GM12878 (cell line): ENCODE results near the gene OR2T35. TPM values are rescaled to one million over a fixed set of nuclear protein-coding genes. Genes with fewer than 3 reads are reported as not detected.

Experiments used
- ATAC-seq: fragments of 200-7000 bp; cut with Tn5 transposase; 3 replicates; pipeline ENCODE4 v1.9.1; 2020; ENCODE audit warnings: mild to moderate bottlenecking, moderate library complexity
- BruUV-seq: library from RNA; stranded (reverse); fragments of 400-500 nt; replicated peaks from 2 replicates; lab custom pipeline; 2021; lab: Mats Ljungman, UMichigan
- CTCF ChIA-PET: fragments of 300-600 bp; sonication (Branson Sonifier 250); formaldehyde crosslinking; extraction: SDS; loops from one replicate; lab custom pipeline; 2021; ENCODE audit warnings: inconsistent platforms; lab: Yijun Ruan, JAX
- POLR2A ChIA-PET: fragments of 350-600 bp; formaldehyde crosslinking; extraction: SDS; loops from one replicate; lab custom pipeline; 2021; ENCODE audit warnings: inconsistent platforms; lab: Charles Lee
- RAD21 ChIA-PET: fragments of 300-600 bp; sonication (Branson Sonifier 250); formaldehyde crosslinking; loops from one replicate; lab custom pipeline; 2023; ENCODE audit warnings: antibody characterized with exemption; ENCODE audit not compliant: unreplicated experiment; lab: Charles Lee
- SMC1A ChIA-PET: fragments of 300-600 bp; sonication (Branson Sonifier 250); formaldehyde crosslinking; loops from one replicate; lab custom pipeline; 2023; ENCODE audit not compliant: unreplicated experiment, uncharacterized antibody; lab: Charles Lee
- DNase-seq: peaks from one replicate; pipeline ENCODE4 v3.0.0-alpha.2; 2011; ENCODE audit warnings: low read depth, low spot score
- FAIRE-seq: peaks from 3 replicates; lab custom pipeline; 2011; peaks lifted over from hg19 to GRCh38; lab: Jason Lieb, UNC
- H2AFZ ChIP-seq: 2 replicates; pipeline ENCODE4 v1.6.0; 2011; ENCODE audit warnings: low read depth, low read length, control low read depth; ENCODE audit not compliant: control insufficient read depth
- H3K27ac ChIP-seq: 2 replicates; pipeline ENCODE4 v1.5.1; 2011; ENCODE audit warnings: control low read depth; ENCODE audit not compliant: control insufficient read depth, insufficient read depth
- H3K27me3 ChIP-seq, 2 experiments: replicated peaks in 1 of 2; 2 replicates each; pipeline versions ENCODE4 v1.6.0 to v1.6.1; 2011; ENCODE audit warnings: low read length in 1 of 2; ENCODE audit not compliant: control insufficient read depth in 2 of 2, insufficient read depth in 2 of 2
- H3K36me3 ChIP-seq, 2 experiments: 2 replicates each; pipeline ENCODE4 v1.5.1; 2011; ENCODE audit warnings: low read length in 1 of 2; ENCODE audit not compliant: control insufficient read depth in 2 of 2, insufficient read depth in 2 of 2
- H3K4me1 ChIP-seq: 2 replicates; pipeline ENCODE4 v1.6.1; 2011; ENCODE audit warnings: mild to moderate bottlenecking, low read length, moderate library complexity, mixed read lengths; ENCODE audit not compliant: control insufficient read depth, insufficient read depth
- H3K4me2 ChIP-seq: 2 replicates; pipeline ENCODE4 v1.6.0; 2011; ENCODE audit warnings: control low read depth; ENCODE audit not compliant: control insufficient read depth, insufficient read depth
- H3K4me3 ChIP-seq: fragments of 200-600 bp; sonication (generic); 2 replicates; pipeline ENCODE4 v1.5.1; 2016
- H3K79me2 ChIP-seq: 2 replicates; pipeline ENCODE4 v1.6.0; 2011; ENCODE audit warnings: low read length; ENCODE audit not compliant: control insufficient read depth, insufficient read depth
- H3K9ac ChIP-seq: 2 replicates; pipeline ENCODE4 v1.8.0; 2011; ENCODE audit warnings: low read length, control low read depth, mixed read lengths; ENCODE audit not compliant: control insufficient read depth, insufficient read depth
- H3K9me3 ChIP-seq: replicated peaks from 3 replicates; pipeline ENCODE4 v1.5.1; 2011; ENCODE audit warnings: mild to moderate bottlenecking, low read length; ENCODE audit not compliant: control insufficient read depth, insufficient read depth
- H4K20me1 ChIP-seq: 2 replicates; pipeline ENCODE4 v1.6.0; 2011; ENCODE audit not compliant: control insufficient read depth, insufficient read depth
- EGR1 ChIP-seq, 2 experiments: IDR thresholded peaks; 1 replicate in 1 of 2; 2 replicates in 1 of 2; pipeline ENCODE4 v1.6.1; 2011 to 2012; ENCODE audit warnings: low read depth in 2 of 2, low read length in 2 of 2, borderline replicate concordance in 1 of 2, mild to moderate bottlenecking in 1 of 2, moderate library complexity in 1 of 2
- HDGF ChIP-seq: fragments of 450-650 bp; IDR thresholded peaks from 2 replicates; pipeline ENCODE4 v1.6.1; 2016; ENCODE audit warnings: antibody characterized with exemption
- MEF2A ChIP-seq: IDR thresholded peaks from 2 replicates; pipeline ENCODE4 v1.6.1; 2011; ENCODE audit warnings: low read depth, mild to moderate bottlenecking, low read length, moderate library complexity; ENCODE audit not compliant: insufficient read depth
- MYC ChIP-seq: IDR thresholded peaks from 2 replicates; pipeline ENCODE4 v1.6.1; 2011; ENCODE audit warnings: mild to moderate bottlenecking, low read length, moderate library complexity, inconsistent platforms; ENCODE audit not compliant: insufficient read depth, insufficient replicate concordance, insufficient read length, severe bottlenecking
- NR2C1 ChIP-seq: fragments of 450-650 bp; IDR thresholded peaks from 2 replicates; pipeline ENCODE4 v1.6.1; 2017; ENCODE audit warnings: antibody characterized with exemption, mild to moderate bottlenecking, moderate library complexity
- NRF1 ChIP-seq: conservative IDR thresholded peaks from 2 replicates; pipeline ENCODE4 v1.6.1; 2011; ENCODE audit warnings: mild to moderate bottlenecking, low read depth, low read length, improper control_type of control experiment
- POLR2A ChIP-seq: IDR thresholded peaks from 2 replicates; pipeline ENCODE4 v1.6.1; 2011; ENCODE audit warnings: low read depth, mild to moderate bottlenecking, low read length
- POLR2AphosphoS2 ChIP-seq: IDR thresholded peaks from 2 replicates; pipeline ENCODE4 v1.6.1; 2011; ENCODE audit warnings: low read depth, mild to moderate bottlenecking, low read length, improper control_type of control experiment, moderate library complexity
- RBBP5 ChIP-seq: fragments of 200-600 bp; sonication (generic); conservative IDR thresholded peaks from 2 replicates; pipeline ENCODE4 v1.6.1; 2016
- ZSCAN29 ChIP-seq: fragments of 450-650 bp; IDR thresholded peaks from 2 replicates; pipeline ENCODE4 v1.6.1; 2017; ENCODE audit warnings: mild to moderate bottlenecking, moderate library complexity
- WGBS: methylation state at CpG from one replicate; pipeline ENCODE4 v1.1.6; 2016; ENCODE audit warnings: low lambda C conversion rate; ENCODE audit not compliant: insufficient replicate concordance, insufficient coverage; ENCODE audit errors: missing lambda C conversion rate; 5-methylcytosine and 5-hydroxymethylcytosine counted together
- in situ Hi-C: fragments of 300-500 bp; cut with MboI; formaldehyde crosslinking; loops from 9 replicates; pipeline ENCODE4 v1.14.3; 2018; ENCODE audit warnings: mixed read lengths
- intact Hi-C: fragments of 100-400 bp; cut with micrococcal nuclease; formaldehyde crosslinking; loops from one replicate; pipeline ENCODE4 v1.14.2; 2022; ENCODE audit not compliant: unreplicated experiment
- polyA plus RNA-seq, 11 experiments: library from polyadenylated mRNA; depleted of rRNA in 4 of 11; unstranded in 6 of 11; stranded (reverse) in 5 of 11; fragments of >200 nt; fragmentation: Nextera tagmentation in 4 of 11; fragmentation: Illumina TruSeq in 1 of 11; extraction: Ambion mirVana in 4 of 11; extraction: Trizol in 1 of 11; gene quantifications; 1 replicate in 1 of 11; 2 replicates in 10 of 11; pipeline versions ENCODE4 v1.2.1 to v1.2.3, GENCODE V29; 2011 to 2016; ENCODE audit warnings: inconsistent platforms in 2 of 11, missing spikeins in 2 of 11, low read depth in 1 of 11
- total RNA-seq, 4 experiments: library from RNA; depleted of rRNA in 3 of 4; stranded (reverse); fragments of >200 nt in 3 of 4; fragmentation: Illumina TruSeq in 1 of 4; extraction: Trizol in 1 of 4; gene quantifications; 2 replicates each; pipeline versions ENCODE4 v1.2.1 to v1.2.3, GENCODE V29; 2013 to 2021
- TF ChIP-seq, protein P1 (sequence below): IDR thresholded peaks from 2 replicates; pipeline ENCODE4 v1.6.1; 2012; ENCODE audit warnings: mild to moderate bottlenecking, low read depth, low read length
- TF ChIP-seq, protein P2 (sequence below): fragments of 450-650 bp; formaldehyde crosslinking; IDR thresholded peaks from 2 replicates; pipeline ENCODE4 v1.4.0; 2020; ENCODE audit warnings: mild to moderate bottlenecking, moderate library complexity
- TF ChIP-seq, protein P3 (sequence below): fragments of 450-650 bp; IDR thresholded peaks from 2 replicates; pipeline ENCODE4 v1.6.1; 2014; ENCODE audit warnings: mild to moderate bottlenecking
- TF ChIP-seq, protein P4 (sequence below): fragments of 150-350 bp; IDR thresholded peaks from 2 replicates; pipeline ENCODE4 v1.6.1; 2014; ENCODE audit warnings: mild to moderate bottlenecking, low read depth, low read length

Gene OR2T35
- total and polyA plus RNA-seq, 10 of the 15 experiments (the other 5 are each of a cell fraction or from before 2014, with no cell fraction given), result 0.03 to 0.89 (median 0.38) TPM; not detected in 2

DNA sequence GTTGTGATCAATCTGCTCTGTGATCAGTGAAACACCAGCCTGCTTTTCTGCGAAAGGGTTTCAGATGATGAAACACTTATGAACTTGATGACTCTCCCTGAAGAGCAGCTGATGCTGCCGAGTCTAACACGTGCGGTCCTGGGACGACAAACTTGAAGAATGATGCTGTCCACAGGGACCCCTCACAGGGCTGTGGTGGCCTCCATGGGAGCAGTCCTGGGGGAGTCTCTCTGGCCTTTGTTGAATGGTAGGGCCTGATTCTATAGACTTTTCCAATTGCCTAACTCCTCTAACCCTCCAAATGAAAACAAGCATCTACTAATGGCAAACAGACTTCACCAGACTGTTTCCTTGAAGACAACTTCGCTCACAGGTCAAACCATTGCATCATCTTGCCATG lies 47.5 kb downstream of the OR2T35 start, which contains the start of gene OR2T10:
Gene OR2T10 (minus strand): TSS at position 112 of the 400 bp plus-strand sequence. CDS start 3,932 bp downstream, outside the sequence.
- CTCF ChIA-PET, result no interaction called here
- ATAC-seq, result no peak
- intact Hi-C loops (no loop called here), in situ Hi-C loops (no loop called here)
- Histone ChIP-seq H3K79me2 (no peaks in the 10 kb centered on the region), H3K9ac (no peak within 1 kb of the TSS), H3K27ac (no peak within 1 kb of the TSS), H2AFZ (no peak within 1 kb of the TSS), H3K4me1 (no peaks in the 10 kb centered on the region), H3K4me2 (no peak within 1 kb of the TSS), H3K9me3 (no peaks in the 10 kb centered on the region), H3K36me3 (no peaks in the 10 kb centered on the region), H4K20me1 (no peaks in the 10 kb centered on the region), H3K27me3 (no peaks in the 10 kb centered on the region), H3K4me3 (no peak within 1 kb of the TSS)
- DNase-seq, result no peak
- POLR2A ChIA-PET, result no interaction called here
- SMC1A ChIA-PET, result no interaction called here
- WGBS, result no CpG with 5 or more reads among the region's 6 CpGs
- no TSS peak for BruUV-seq
- FAIRE-seq, result no peak
- RAD21 ChIA-PET, result no interaction called here
- no peak for TF ChIP-seq HDGF
- TF ChIP-seq ZSCAN29, result no peak
- TF ChIP-seq, protein P1, sequence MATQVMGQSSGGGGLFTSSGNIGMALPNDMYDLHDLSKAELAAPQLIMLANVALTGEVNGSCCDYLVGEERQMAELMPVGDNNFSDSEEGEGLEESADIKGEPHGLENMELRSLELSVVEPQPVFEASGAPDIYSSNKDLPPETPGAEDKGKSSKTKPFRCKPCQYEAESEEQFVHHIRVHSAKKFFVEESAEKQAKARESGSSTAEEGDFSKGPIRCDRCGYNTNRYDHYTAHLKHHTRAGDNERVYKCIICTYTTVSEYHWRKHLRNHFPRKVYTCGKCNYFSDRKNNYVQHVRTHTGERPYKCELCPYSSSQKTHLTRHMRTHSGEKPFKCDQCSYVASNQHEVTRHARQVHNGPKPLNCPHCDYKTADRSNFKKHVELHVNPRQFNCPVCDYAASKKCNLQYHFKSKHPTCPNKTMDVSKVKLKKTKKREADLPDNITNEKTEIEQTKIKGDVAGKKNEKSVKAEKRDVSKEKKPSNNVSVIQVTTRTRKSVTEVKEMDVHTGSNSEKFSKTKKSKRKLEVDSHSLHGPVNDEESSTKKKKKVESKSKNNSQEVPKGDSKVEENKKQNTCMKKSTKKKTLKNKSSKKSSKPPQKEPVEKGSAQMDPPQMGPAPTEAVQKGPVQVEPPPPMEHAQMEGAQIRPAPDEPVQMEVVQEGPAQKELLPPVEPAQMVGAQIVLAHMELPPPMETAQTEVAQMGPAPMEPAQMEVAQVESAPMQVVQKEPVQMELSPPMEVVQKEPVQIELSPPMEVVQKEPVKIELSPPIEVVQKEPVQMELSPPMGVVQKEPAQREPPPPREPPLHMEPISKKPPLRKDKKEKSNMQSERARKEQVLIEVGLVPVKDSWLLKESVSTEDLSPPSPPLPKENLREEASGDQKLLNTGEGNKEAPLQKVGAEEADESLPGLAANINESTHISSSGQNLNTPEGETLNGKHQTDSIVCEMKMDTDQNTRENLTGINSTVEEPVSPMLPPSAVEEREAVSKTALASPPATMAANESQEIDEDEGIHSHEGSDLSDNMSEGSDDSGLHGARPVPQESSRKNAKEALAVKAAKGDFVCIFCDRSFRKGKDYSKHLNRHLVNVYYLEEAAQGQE, result no peak
- TF ChIP-seq, protein P2, sequence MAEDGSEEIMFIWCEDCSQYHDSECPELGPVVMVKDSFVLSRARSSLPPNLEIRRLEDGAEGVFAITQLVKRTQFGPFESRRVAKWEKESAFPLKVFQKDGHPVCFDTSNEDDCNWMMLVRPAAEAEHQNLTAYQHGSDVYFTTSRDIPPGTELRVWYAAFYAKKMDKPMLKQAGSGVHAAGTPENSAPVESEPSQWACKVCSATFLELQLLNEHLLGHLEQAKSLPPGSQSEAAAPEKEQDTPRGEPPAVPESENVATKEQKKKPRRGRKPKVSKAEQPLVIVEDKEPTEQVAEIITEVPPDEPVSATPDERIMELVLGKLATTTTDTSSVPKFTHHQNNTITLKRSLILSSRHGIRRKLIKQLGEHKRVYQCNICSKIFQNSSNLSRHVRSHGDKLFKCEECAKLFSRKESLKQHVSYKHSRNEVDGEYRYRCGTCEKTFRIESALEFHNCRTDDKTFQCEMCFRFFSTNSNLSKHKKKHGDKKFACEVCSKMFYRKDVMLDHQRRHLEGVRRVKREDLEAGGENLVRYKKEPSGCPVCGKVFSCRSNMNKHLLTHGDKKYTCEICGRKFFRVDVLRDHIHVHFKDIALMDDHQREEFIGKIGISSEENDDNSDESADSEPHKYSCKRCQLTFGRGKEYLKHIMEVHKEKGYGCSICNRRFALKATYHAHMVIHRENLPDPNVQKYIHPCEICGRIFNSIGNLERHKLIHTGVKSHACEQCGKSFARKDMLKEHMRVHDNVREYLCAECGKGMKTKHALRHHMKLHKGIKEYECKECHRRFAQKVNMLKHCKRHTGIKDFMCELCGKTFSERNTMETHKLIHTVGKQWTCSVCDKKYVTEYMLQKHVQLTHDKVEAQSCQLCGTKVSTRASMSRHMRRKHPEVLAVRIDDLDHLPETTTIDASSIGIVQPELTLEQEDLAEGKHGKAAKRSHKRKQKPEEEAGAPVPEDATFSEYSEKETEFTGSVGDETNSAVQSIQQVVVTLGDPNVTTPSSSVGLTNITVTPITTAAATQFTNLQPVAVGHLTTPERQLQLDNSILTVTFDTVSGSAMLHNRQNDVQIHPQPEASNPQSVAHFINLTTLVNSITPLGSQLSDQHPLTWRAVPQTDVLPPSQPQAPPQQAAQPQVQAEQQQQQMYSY, result no peak
- no peak for TF ChIP-seq MEF2A
- no peak for TF ChIP-seq NRF1
- no peak for TF ChIP-seq POLR2A
- no peak for TF ChIP-seq MYC
- TF ChIP-seq, protein P3, sequence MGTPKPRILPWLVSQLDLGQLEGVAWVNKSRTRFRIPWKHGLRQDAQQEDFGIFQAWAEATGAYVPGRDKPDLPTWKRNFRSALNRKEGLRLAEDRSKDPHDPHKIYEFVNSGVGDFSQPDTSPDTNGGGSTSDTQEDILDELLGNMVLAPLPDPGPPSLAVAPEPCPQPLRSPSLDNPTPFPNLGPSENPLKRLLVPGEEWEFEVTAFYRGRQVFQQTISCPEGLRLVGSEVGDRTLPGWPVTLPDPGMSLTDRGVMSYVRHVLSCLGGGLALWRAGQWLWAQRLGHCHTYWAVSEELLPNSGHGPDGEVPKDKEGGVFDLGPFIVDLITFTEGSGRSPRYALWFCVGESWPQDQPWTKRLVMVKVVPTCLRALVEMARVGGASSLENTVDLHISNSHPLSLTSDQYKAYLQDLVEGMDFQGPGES, result no peak
- no peak for TF ChIP-seq EGR1 (IDR thresholded peaks at IDR 0.05; ENCODE audit: borderline replicate concordance in 1 of 2, low read depth in 2 of 2, low read length in 2 of 2)
- TF ChIP-seq NR2C1, result no peak
- TF ChIP-seq, protein P4, sequence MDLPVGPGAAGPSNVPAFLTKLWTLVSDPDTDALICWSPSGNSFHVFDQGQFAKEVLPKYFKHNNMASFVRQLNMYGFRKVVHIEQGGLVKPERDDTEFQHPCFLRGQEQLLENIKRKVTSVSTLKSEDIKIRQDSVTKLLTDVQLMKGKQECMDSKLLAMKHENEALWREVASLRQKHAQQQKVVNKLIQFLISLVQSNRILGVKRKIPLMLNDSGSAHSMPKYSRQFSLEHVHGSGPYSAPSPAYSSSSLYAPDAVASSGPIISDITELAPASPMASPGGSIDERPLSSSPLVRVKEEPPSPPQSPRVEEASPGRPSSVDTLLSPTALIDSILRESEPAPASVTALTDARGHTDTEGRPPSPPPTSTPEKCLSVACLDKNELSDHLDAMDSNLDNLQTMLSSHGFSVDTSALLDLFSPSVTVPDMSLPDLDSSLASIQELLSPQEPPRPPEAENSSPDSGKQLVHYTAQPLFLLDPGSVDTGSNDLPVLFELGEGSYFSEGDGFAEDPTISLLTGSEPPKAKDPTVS, result no peak
- TF ChIP-seq POLR2AphosphoS2, result no peak
- no peak for TF ChIP-seq RBBP5
